CD8-positive, alpha-beta memory T cell (primary cell): Measurements from ENCODE around the gene SPAG8. TPM values are rescaled to one million over a fixed set of nuclear protein-coding genes. Genes with fewer than 3 reads are reported as not detected.

Source experiments
- CTCF ChIA-PET: fragments of 350-600 bp; sonication (Branson Sonifier 250); formaldehyde crosslinking; loops from one replicate; lab custom pipeline; 2021; ENCODE audit warnings: antibody characterized with exemption; lab: Charles Lee
- POLR2A ChIA-PET: fragments of 350-600 bp; sonication (Branson Sonifier 250); formaldehyde crosslinking; loops from one replicate; lab custom pipeline; 2021; ENCODE audit warnings: antibody characterized with exemption; lab: Charles Lee
- DNase-seq, 5 donors: peaks; one replicate each; pipeline versions ENCODE4 v3.0.0 to v3.0.0-alpha.2; 2020 to 2022; ENCODE audit warnings: mixed read lengths in 1 of 5
- H3K27ac ChIP-seq: one replicate; pipeline ENCODE4 v1.7.0; 2013; ENCODE audit warnings: low read depth, mild to moderate bottlenecking, low read length, moderate library complexity
- H3K27me3 ChIP-seq: 2 replicates; pipeline ENCODE4 v1.7.0; 2013; ENCODE audit warnings: low read length, mild to moderate bottlenecking; ENCODE audit not compliant: insufficient read depth, poor library complexity, severe bottlenecking
- H3K36me3 ChIP-seq: 2 replicates; pipeline ENCODE4 v1.7.0; 2013; ENCODE audit warnings: mild to moderate bottlenecking, low read length, moderate library complexity; ENCODE audit not compliant: insufficient read depth
- H3K4me1 ChIP-seq: 2 replicates; pipeline ENCODE4 v1.7.0; 2013; ENCODE audit warnings: mild to moderate bottlenecking, low read length, moderate library complexity; ENCODE audit not compliant: insufficient read depth
- H3K4me3 ChIP-seq: 2 replicates; pipeline ENCODE4 v1.7.0; 2013; ENCODE audit warnings: mild to moderate bottlenecking, low read length
- H3K9me3 ChIP-seq: 2 replicates; pipeline ENCODE4 v1.7.0; 2013; ENCODE audit warnings: mild to moderate bottlenecking, low read length
- H3K27ac Mint-ChIP-seq, 8 donors: one replicate each; pipeline ENCODE4 v1.8.0; 2020 to 2021; ENCODE audit warnings: mixed read lengths in 8 of 8, mild to moderate bottlenecking in 6 of 8, inconsistent platforms in 3 of 8, moderate library complexity in 3 of 8
- H3K27me3 Mint-ChIP-seq, 2 donors: one replicate each; pipeline ENCODE4 v1.8.0; 2020 to 2021; ENCODE audit warnings: mixed read lengths in 2 of 2, mild to moderate bottlenecking in 1 of 2, moderate library complexity in 1 of 2
- H3K36me3 Mint-ChIP-seq, 3 donors: one replicate each; pipeline ENCODE4 v1.8.0; 2020 to 2021; ENCODE audit warnings: mixed read lengths in 3 of 3, inconsistent platforms in 1 of 3, mild to moderate bottlenecking in 1 of 3
- H3K4me1 Mint-ChIP-seq, 3 donors: one replicate each; pipeline ENCODE4 v1.8.0; 2020 to 2021; ENCODE audit warnings: mixed read lengths in 3 of 3, inconsistent platforms in 1 of 3, mild to moderate bottlenecking in 1 of 3
- H3K4me3 Mint-ChIP-seq, 7 donors: one replicate each; pipeline ENCODE4 v1.8.0; 2020 to 2021; ENCODE audit warnings: mixed read lengths in 7 of 7, mild to moderate bottlenecking in 6 of 7, moderate library complexity in 4 of 7, inconsistent platforms in 2 of 7
- H3K9me3 Mint-ChIP-seq, 5 donors: one replicate each; pipeline ENCODE4 v1.8.0; 2020 to 2022; ENCODE audit warnings: mixed read lengths in 5 of 5, mild to moderate bottlenecking in 3 of 5, moderate library complexity in 2 of 5, inconsistent platforms in 1 of 5
- polyA plus RNA-seq: library from polyadenylated mRNA; unstranded; fragments of 300-500 nt; fragmentation: Illumina TruSeq; gene quantifications from one replicate; pipeline ENCODE4 v1.2.3, GENCODE V29; 2021
- total RNA-seq, 2 experiments: library from RNA; stranded (reverse); gene quantifications; one replicate each; pipeline ENCODE4 v1.2.3, GENCODE V29; 2021

The SPAG8 gene
- total and polyA plus RNA-seq, 3 experiments from 2014 or later = 0.79 to 1.8 (median 0.98) TPM

DNA sequence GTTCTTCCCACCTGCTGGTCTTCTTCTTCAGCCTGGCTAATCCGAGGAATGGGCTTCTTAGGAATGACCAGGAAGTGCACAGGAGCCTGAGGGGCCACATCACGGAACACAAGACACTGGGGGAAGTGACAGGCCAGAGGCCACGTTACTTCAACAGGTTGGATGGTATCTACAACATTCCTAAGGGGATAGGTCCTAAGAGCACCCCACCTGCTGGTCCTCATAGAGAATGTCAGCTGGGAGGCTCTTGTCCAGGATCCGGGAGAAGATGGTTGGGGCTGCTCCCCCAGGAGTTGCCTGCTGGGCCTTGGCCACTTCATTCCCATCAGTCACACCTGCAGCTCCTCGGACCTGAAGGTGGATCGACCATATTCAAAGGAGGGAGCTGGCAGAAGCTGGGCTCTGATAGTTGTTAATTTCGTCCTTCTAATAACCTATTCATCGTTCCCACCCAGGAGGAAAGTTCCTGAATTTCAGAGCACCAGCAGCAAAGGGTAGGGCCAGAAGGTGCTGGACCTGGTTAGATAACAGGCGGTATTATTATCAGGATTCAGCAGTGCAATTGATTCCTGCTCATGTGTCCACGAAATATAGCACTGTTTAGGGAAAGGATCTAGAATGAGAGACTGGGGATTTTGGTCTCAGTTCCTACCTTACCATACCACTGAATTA, 1.5 kb upstream of the SPAG8 start:
- Mint-ChIP-seq H3K27ac (peak overlapping the region in 7 of 8 donors; percentile 52 to 95 (median 91)), H3K4me3 (peak overlapping the region; percentile 49 to 96 (median 93)), H3K9me3 (no peaks in the 10 kb centered on the region), H3K4me1 (peaks cover 36 to 49% (median 43%) of the 10 kb centered on the region in 3 donors), H3K36me3 (peaks cover 0 to 20% (median 0%) of the 10 kb centered on the region in 3 donors), H3K27me3 (peaks cover 0 to 12% of the 10 kb centered on the region in 2 donors)
- no peak for DNase-seq
- Histone ChIP-seq H3K4me1 (peaks cover 29% of the 10 kb centered on the region), H3K36me3 (no peaks in the 10 kb centered on the region), H3K27me3 (no peaks in the 10 kb centered on the region), H3K9me3 (no peaks in the 10 kb centered on the region), H3K27ac (peak overlapping the region; percentile 65), H3K4me3 (peak overlapping the region; percentile 91)
- CTCF ChIA-PET = interaction anchor here (0.8 to 3.6 kb wide), 15 partner anchors 8 to 210 kb away, joined by 3 to 16 read pairs (median 4); partner anchors contain the start of gene FAM221B
- POLR2A ChIA-PET = no interaction called here

DNA sequence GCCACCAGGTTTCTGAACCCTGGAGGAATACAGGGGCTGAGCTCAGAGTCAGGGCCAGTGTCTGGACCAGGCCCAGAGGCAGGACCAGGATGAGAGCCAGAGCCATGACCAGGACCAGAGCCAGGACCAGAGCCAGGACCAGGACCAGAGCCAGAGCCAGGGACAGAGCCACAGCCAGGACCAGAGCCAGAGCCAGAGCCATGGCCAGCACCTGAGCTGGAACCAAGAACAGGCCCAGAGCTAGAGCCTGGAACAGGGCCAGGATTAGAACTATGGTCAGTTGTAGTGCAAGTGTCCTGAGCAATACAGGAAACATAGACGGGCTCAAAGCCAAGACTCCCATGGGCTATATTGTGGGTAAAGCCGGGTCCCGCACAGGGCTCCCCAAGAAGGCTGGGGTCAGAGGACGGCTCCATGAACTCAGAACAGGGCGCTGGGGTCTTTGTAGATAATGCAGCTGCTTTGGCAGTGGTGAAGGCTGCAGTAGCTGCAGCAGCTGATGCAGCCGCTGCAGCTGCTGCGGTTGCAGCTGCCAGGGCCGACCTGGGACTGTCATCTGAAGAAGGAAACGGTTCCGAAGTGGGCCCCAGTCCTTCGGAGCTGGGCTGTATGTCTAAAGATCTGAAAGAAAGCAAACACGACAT, 559 bp downstream of the SPAG8 start:
- POLR2A ChIA-PET = interaction anchor here (1.1 to 1.3 kb wide), 2 partner anchors 18 to 80 kb away, joined by 3 to 8 read pairs; partner anchors contain the start of genes CREB3, FAM221B, TLN1 and TMEM8B
- Mint-ChIP-seq H3K4me3 (peak overlapping the region; percentile 83 to 92 (median 91)), H3K9me3 (no peaks in the 10 kb centered on the region), H3K27me3 (peaks cover 0 to 7% of the 10 kb centered on the region in 2 donors), H3K36me3 (peaks cover 0 to 36% (median 4%) of the 10 kb centered on the region in 3 donors), H3K27ac (peak overlapping the region; percentile 92 to 99 (median 98)), H3K4me1 (peaks cover 36 to 49% (median 43%) of the 10 kb centered on the region in 3 donors)
- Histone ChIP-seq H3K4me3 (peak overlapping the region; percentile 56), H3K27ac (peak overlapping the region; percentile 62), H3K36me3 (no peaks in the 10 kb centered on the region), H3K27me3 (no peaks in the 10 kb centered on the region), H3K9me3 (no peaks in the 10 kb centered on the region), H3K4me1 (peaks cover 29% of the 10 kb centered on the region)
- no peak for DNase-seq
- CTCF ChIA-PET = interaction anchor here (0.8 to 3.6 kb wide), 11 partner anchors 8 to 194 kb away, joined by 3 to 16 read pairs (median 6); partner anchors contain the start of genes CCDC107 and RMRP

DNA sequence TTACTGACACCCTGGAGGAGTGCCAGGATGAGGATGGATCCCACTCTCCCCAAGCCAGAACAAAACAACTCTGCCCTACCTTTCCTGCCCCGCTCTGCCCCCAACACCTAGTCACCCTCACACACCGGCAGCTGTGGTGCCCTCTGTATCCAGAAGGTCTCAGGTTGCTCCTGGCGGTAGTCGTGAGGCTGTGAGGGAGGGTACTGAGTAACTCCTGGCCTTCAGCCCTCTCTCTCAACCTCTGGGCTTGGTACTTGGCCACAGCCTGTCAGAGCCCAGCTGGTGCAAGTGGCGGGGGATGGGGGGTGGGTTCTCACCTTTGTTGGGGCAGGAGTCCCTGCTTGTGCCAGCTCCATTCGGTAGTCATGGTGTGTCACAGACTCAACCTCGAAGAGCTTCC, 1.9 kb downstream of the SPAG8 start:
- H3K36me3 Mint-ChIP-seq = peaks cover 0 to 44% (median 5%) of the 10 kb centered on the region in 3 donors
- H3K4me3 Mint-ChIP-seq = no peak overlapping the region
- Histone ChIP-seq H3K4me3 (no peak overlapping the region), H3K36me3 (peaks cover 2% of the 10 kb centered on the region), H3K27me3 (no peaks in the 10 kb centered on the region), H3K4me1 (peaks cover 29% of the 10 kb centered on the region), H3K9me3 (no peaks in the 10 kb centered on the region), H3K27ac (no peak overlapping the region)
- H3K27me3 Mint-ChIP-seq = peaks cover 0 to 4% of the 10 kb centered on the region in 2 donors
- peak overlapping the region in 7 of 8 donors; percentile 36 to 98 (median 64) for H3K27ac Mint-ChIP-seq
- CTCF ChIA-PET = interaction anchor here (1.0 kb wide), 1 partner anchor 75 kb away, joined by 5 read pairs; no protein-coding TSS in a partner anchor
- H3K9me3 Mint-ChIP-seq = no peaks in the 10 kb centered on the region
- POLR2A ChIA-PET = no interaction called here
- H3K4me1 Mint-ChIP-seq = peaks cover 31 to 41% (median 36%) of the 10 kb centered on the region in 3 donors
- no peak for DNase-seq

DNA sequence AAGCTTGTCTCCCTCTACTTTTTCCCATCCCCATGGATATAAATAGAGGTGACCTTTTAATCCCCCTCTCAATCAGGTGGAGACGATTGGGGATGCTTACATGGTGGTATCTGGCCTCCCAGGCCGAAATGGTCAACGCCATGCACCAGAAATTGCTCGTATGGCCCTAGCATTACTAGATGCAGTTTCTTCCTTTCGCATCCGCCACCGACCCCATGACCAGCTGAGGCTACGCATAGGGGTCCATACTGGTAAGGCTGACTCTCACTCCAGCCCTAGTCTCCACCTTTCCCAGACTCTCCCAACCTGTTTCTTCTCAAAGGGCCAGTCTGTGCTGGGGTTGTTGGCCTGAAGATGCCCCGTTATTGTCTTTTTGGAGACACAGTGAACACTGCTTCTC, 3.6 kb downstream of the SPAG8 start:
- Histone ChIP-seq H3K27me3 (no peaks in the 10 kb centered on the region), H3K4me1 (peaks cover 20% of the 10 kb centered on the region), H3K9me3 (no peaks in the 10 kb centered on the region), H3K27ac (no peak overlapping the region), H3K36me3 (peaks cover 3% of the 10 kb centered on the region), H3K4me3 (no peak overlapping the region)
- Mint-ChIP-seq H3K27ac (peak overlapping the region in 3 of 8 donors; percentile 65 to 74 (median 68)), H3K4me1 (peaks cover 21 to 30% (median 24%) of the 10 kb centered on the region in 3 donors), H3K9me3 (no peaks in the 10 kb centered on the region), H3K36me3 (peaks cover 0 to 47% (median 6%) of the 10 kb centered on the region in 3 donors), H3K4me3 (no peak overlapping the region), H3K27me3 (peaks cover 0 to 4% of the 10 kb centered on the region in 2 donors)
- ChIA-PET CTCF (interaction anchor here (1.2 to 1.9 kb wide), 2 partner anchors 18 kb away, joined by 5 to 7 read pairs; no protein-coding TSS in a partner anchor), POLR2A (no interaction called here)
- DNase-seq = no peak

GRCh38 chr9:35806101-35806500, 6.0 kb downstream of the SPAG8 start:
- no peak overlapping the region for H3K27ac ChIP-seq
- H3K4me3 ChIP-seq = no peak overlapping the region
- H3K4me1 Mint-ChIP-seq = peaks cover under 1 to 6% (median 3%) of the 10 kb centered on the region in 3 donors
- no peaks in the 10 kb centered on the region for H3K9me3 ChIP-seq
- DNase-seq = no peak
- ChIA-PET CTCF (interaction anchor here (0.7 kb wide), 1 partner anchor 76 kb away, joined by 3 read pairs; no protein-coding TSS in a partner anchor), POLR2A (no interaction called here)
- peaks cover 5 to 63% (median 14%) of the 10 kb centered on the region in 3 donors for H3K36me3 Mint-ChIP-seq
- no peak overlapping the region for H3K4me3 Mint-ChIP-seq
- H3K27ac Mint-ChIP-seq = peak overlapping the region in 1 of 8 donors; percentile 74
- no peaks in the 10 kb centered on the region for H3K27me3 ChIP-seq
- no peaks in the 10 kb centered on the region for H3K9me3 Mint-ChIP-seq
- H3K4me1 ChIP-seq = peaks cover under 1% of the 10 kb centered on the region
- peaks cover 3% of the 10 kb centered on the region for H3K36me3 ChIP-seq
- H3K27me3 Mint-ChIP-seq = no peaks in the 10 kb centered on the region

- H3K4me1 Mint-ChIP-seq = no peaks in the 10 kb centered on the region
- Histone ChIP-seq H3K36me3 (peaks cover 3% of the 10 kb centered on the region), H3K4me1 (no peaks in the 10 kb centered on the region), H3K27me3 (no peaks in the 10 kb centered on the region), H3K4me3 (no peak overlapping the region), H3K9me3 (no peaks in the 10 kb centered on the region), H3K27ac (no peak overlapping the region)
- H3K27ac Mint-ChIP-seq = peak overlapping the region in 3 of 8 donors; percentile 11 to 66 (median 18)
- no peak overlapping the region for H3K4me3 Mint-ChIP-seq
- ChIA-PET POLR2A (interaction anchor here (0.6 kb wide), 1 partner anchor 25 kb away, joined by 5 read pairs; no protein-coding TSS in a partner anchor), CTCF (interaction anchor here (1.2 to 2.3 kb wide), 2 partner anchors 11 to 23 kb away, joined by 5 read pairs; no protein-coding TSS in a partner anchor)
- peaks cover 0 to 1% of the 10 kb centered on the region in 2 donors for H3K27me3 Mint-ChIP-seq
- H3K36me3 Mint-ChIP-seq = peaks cover 5 to 55% (median 18%) of the 10 kb centered on the region in 3 donors
- H3K9me3 Mint-ChIP-seq = no peaks in the 10 kb centered on the region
- DNase-seq = no peak
Measured at GRCh38 chr9:35801328-35802128, 10.5 kb downstream of the SPAG8 start.

DNA sequence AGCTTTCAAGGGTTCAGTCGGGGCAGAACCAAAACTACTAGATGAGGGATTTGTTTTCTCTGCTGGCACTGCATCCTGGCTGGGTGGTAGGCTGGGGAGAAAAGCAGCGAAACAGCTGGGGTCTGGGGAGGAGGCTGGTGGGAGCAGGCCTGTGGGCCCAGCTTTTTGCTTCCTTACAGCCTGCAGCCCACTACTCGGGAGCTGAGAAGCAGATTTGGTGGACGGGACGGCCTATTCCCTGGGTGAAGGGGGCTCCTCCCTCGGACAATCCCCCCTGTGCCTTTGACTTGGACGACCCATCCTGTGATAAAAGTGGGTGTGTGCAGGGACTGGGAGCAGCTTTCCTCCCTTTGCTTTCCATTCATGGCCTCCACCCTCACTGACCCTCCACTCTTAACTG, 11.5 kb downstream of the SPAG8 start:
- Histone ChIP-seq H3K4me1 (no peaks in the 10 kb centered on the region), H3K4me3 (no peak overlapping the region), H3K9me3 (no peaks in the 10 kb centered on the region), H3K27me3 (no peaks in the 10 kb centered on the region), H3K27ac (no peak overlapping the region), H3K36me3 (peaks cover 3% of the 10 kb centered on the region)
- ChIA-PET POLR2A (no interaction called here), CTCF (interaction anchor here (1.2 to 2.3 kb wide), 2 partner anchors 10 to 24 kb away, joined by 5 read pairs; no protein-coding TSS in a partner anchor)
- peaks cover 5 to 47% (median 17%) of the 10 kb centered on the region in 3 donors for H3K36me3 Mint-ChIP-seq
- H3K9me3 Mint-ChIP-seq = no peaks in the 10 kb centered on the region
- no peak for DNase-seq
- peak overlapping the region in 1 of 8 donors; percentile 17 for H3K27ac Mint-ChIP-seq
- peaks cover 0 to 1% of the 10 kb centered on the region in 2 donors for H3K27me3 Mint-ChIP-seq
- no peak overlapping the region for H3K4me3 Mint-ChIP-seq
- H3K4me1 Mint-ChIP-seq = no peaks in the 10 kb centered on the region
